Neuron (in vitro differentiated cells): ENCODE measurements around the gene HLA-F.

Experiments used
- H2AFZ ChIP-seq: one replicate; pipeline ENCODE4 v1.6.1; 2013; ENCODE audit warnings: low read depth, mild to moderate bottlenecking, inconsistent platforms, low read length, moderate library complexity
- H3K27me3 ChIP-seq: one replicate; pipeline ENCODE4 v1.6.1; 2013; ENCODE audit warnings: low read length; ENCODE audit not compliant: insufficient read depth
- H3K36me3 ChIP-seq: one replicate; pipeline ENCODE4 v1.6.1; 2013; ENCODE audit warnings: low read length; ENCODE audit not compliant: insufficient read depth
- H3K4me1 ChIP-seq: one replicate; pipeline ENCODE4 v1.6.1; 2013; ENCODE audit warnings: low read length; ENCODE audit not compliant: insufficient read depth
- H3K4me3 ChIP-seq: 2 replicates; pipeline ENCODE4 v1.5.1; 2013; ENCODE audit warnings: mild to moderate bottlenecking, low read length, moderate library complexity
- H3K9me3 ChIP-seq: one replicate; pipeline ENCODE4 v1.6.1; 2013; ENCODE audit warnings: low read length

The HLA-F gene

DNA sequence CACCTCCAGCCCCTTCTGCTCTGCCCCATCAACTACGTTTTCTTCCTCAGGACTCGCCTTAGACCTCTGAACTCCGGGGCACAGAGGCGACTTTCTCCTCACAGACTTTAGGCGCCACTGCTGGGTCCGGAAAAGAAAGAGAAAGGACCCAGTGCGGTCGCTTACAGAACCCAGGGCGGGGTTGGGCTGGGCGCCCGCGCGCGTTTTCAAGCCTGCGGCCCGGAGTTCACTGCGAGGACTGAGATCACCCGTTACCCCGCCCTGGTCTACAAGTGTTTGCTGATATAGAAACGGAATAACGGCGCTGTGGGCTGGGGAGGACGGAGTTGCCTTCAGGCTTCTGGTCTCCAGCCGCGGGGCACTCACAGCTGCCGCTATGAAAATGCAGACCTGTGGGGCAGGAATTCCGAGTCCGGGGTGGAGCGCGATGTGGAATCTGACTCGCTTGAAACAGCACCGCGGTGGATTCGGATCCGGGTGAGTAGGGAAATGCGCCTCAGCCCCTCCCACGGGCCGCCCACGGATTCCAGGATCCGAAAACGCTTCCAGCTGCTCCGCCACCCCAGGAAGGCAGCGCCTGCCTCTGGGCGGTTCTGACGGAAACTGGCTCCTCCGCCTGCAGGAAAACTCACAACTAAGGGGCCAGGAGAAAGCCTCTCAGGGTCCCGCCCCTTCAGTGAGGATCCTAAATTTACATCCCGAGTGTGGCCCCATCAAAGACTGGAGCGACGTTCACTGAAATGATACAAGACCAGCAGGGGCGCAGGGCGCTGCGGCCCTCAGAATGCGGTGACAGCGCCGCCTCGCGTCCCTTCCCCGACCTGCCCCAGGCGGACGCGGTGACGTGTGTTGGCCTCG lies 29.4 kb downstream of the HLA-F start:
- Histone ChIP-seq H3K4me3 (peak overlapping the region; percentile 39), H3K4me1 (no peaks in the 10 kb centered on the region), H3K9me3 (no peaks in the 10 kb centered on the region), H2AFZ (peak overlapping the region; percentile 94), H3K36me3 (no peaks in the 10 kb centered on the region), H3K27me3 (peaks cover 52% of the 10 kb centered on the region)

DNA sequence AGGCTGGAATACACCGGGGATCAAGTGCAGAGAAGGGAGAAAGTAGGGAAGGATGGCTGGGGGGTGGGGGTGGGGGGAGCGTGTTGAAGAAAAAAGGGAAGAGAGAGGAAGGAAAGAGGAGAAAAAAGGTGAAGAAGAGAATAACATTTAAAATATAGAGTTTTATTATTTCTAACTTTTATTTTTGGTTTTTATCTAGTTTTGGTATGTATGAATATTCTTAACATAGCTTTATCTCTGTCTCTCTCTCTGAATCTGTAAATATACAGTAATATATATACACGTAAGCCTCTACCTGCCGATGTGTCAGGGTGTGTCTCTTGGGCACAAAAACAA lies 30.0 kb downstream of the HLA-F start:
- Histone ChIP-seq H3K4me1 (no peaks in the 10 kb centered on the region), H3K4me3 (no peak overlapping the region), H3K36me3 (no peaks in the 10 kb centered on the region), H3K9me3 (no peaks in the 10 kb centered on the region), H2AFZ (peak overlapping the region; percentile 94), H3K27me3 (peaks cover 46% of the 10 kb centered on the region)

DNA sequence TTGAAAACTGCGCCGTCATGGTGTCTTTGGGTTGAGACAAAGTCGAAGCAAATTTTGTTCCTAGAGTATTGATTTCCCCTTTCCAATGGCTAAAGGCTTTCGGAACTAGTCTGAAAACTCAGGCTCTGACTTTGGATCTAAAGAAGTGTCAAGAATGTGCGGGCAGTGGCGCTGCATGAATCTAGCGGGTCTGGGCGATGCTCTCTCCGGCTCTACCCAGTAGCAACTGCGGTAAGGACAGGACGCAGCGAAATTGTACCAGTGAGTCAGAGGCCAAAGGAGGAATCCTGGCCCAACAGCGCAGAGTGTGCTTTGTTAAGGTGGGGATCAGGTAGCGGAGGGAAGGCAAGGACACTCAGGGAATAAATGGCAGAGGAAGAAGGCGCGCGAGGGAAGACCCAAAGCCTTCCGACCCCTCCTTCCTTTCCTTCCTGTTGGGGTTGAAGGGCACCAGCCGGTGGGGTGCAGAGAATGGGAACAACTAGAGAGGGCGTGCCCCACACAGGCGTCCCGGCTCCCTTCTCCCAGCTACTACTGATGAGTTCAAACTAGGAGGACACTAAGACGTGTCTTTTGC lies 32.1 kb downstream of the HLA-F start:
- H3K9me3 ChIP-seq = no peaks in the 10 kb centered on the region
- no peaks in the 10 kb centered on the region for H3K4me1 ChIP-seq
- H3K4me3 ChIP-seq = no peak overlapping the region
- H3K27me3 ChIP-seq = peaks cover 25% of the 10 kb centered on the region
- no peak overlapping the region for H2AFZ ChIP-seq
- no peaks in the 10 kb centered on the region for H3K36me3 ChIP-seq

DNA sequence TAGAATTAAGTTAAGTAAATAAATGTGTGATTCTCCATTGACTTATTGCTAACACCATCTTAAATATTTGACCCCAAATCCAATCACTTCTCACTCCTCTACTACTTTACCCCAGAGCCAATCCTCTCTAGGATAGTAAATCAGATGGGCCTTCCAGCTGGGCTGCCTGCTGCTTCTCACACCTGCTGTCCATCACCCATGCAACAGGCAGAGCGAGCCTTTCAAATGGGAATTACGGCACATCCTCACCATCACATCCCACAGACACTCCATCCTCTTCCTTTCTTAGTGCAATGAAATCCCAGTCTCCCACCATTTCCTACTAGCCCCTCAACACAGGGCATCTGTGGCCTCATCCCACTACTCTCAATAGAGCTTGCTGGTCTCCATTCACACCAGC lies 34.0 kb downstream of the HLA-F start:
- H3K9me3 ChIP-seq = no peaks in the 10 kb centered on the region
- peaks cover 7% of the 10 kb centered on the region for H3K27me3 ChIP-seq
- H3K4me3 ChIP-seq = no peak overlapping the region
- H3K36me3 ChIP-seq = no peaks in the 10 kb centered on the region
- H2AFZ ChIP-seq = no peak overlapping the region
- no peaks in the 10 kb centered on the region for H3K4me1 ChIP-seq

DNA sequence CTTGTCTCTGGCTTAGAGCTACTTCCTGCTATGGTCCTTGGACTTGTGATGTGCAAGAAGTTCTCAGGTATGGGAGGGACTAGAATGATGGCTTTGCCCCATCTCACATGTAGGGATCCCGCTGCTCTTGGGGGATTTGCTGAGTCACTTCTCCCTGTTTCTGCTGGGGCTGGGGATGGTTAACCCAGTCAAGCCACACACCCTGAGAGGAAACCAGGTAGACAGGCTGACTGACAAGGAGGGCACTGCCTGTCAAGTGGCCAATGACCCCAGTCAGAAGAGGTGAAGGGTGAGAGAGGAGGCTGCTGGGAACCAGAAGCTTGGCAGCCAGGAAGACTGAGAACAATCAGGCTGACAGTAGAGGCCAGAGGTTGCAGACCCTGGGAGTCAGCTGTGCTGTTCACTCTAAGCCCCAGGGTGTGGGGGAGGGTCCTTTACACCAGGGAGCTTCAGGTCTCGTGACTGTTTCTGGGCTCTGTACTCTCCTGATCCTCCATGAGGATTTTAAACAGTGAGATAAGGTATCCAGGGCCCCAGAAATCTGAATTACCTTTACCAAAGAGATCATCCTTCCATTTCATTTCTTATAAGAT lies 34.6 kb downstream of the HLA-F start:
- no peaks in the 10 kb centered on the region for H3K4me1 ChIP-seq
- H3K9me3 ChIP-seq = no peaks in the 10 kb centered on the region
- H3K4me3 ChIP-seq = no peak overlapping the region
- H2AFZ ChIP-seq = no peak overlapping the region
- peaks cover 4% of the 10 kb centered on the region for H3K27me3 ChIP-seq
- H3K36me3 ChIP-seq = no peaks in the 10 kb centered on the region

DNA sequence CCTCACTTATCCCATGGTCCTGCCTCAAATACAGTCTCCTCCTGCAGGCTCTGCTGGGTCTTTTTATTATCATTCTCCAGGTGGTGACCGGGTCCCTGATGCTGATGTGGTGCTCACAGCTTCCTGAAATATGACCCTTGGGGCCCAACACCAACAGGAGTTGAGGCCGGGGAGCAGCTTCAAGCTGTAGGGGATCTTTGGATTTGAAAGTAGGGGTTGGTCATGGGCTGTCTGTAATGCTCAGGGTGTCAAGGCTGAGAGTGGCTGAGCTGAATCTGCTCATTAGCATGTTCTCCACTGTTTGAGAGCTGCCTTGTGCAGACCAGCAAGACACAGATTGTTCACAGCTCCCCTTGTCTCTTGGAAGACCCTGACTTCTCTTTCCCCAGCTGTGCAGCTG lies 35.5 kb downstream of the HLA-F start:
- H3K27me3 ChIP-seq = peaks cover 2% of the 10 kb centered on the region
- no peak overlapping the region for H3K4me3 ChIP-seq
- no peaks in the 10 kb centered on the region for H3K9me3 ChIP-seq
- H3K4me1 ChIP-seq = no peaks in the 10 kb centered on the region
- H2AFZ ChIP-seq = no peak overlapping the region
- H3K36me3 ChIP-seq = no peaks in the 10 kb centered on the region

DNA sequence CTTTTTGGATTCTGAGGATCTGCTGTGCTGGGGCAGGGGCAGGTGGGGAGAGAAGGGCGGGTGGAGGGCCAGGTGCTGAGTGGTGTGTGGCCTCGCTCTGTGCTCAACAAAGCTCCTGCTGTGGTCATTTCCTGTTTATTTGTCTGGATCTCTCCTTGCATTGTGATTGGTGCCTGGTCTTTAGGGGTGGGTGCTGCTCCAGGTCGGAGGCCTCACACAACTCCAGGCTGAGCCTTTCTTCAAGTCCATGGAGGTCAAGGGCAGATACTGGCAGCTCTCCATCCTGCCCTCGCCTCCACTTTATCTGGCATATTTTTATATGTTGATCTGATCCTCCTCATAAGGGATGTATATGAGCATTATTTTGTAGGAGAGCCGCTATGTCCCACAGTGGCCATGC lies 36.2 kb downstream of the HLA-F start:
- Histone ChIP-seq H3K27me3 (peaks cover 2% of the 10 kb centered on the region), H3K36me3 (no peaks in the 10 kb centered on the region), H3K4me3 (no peak overlapping the region), H3K9me3 (no peaks in the 10 kb centered on the region), H2AFZ (no peak overlapping the region), H3K4me1 (no peaks in the 10 kb centered on the region)

DNA sequence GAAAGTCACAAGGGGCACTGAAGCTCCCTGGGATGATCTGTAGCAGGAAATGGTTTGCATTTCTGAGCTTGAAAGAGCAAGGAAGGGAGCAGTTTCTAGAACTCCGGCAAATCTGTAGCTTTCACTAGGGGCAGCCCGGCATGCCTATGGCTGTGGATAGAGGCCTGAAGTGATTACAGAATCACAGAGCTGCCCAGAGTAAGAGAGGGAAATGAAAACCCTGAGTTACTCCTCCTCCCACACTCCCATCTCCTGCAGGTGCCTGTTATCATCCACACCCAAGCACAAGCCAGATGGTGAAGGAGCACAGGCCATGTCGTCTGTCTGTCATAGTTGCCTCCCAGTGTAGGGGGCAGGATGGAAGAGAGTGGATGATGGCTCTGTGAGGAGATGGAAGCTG lies 37.1 kb downstream of the HLA-F start:
- no peaks in the 10 kb centered on the region for H3K36me3 ChIP-seq

DNA sequence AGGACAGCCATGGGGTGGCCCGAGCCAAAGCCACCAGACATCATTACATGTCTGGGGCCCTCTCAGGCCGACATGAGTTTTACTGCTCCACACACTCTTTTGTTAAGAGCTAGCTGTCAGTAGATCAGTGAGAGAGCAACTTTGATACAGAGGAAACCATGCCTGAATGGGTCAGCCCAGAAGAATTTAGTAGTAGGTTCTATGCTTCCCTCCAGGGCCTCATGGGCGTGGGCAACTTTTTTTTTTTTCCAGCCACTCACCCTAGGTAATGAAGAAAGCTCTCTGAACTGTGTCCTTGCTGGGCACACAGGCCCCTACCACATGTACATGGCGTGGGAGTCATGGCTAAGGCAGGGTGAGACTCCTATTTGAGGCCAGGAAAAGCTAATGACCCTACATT lies 38.8 kb downstream of the HLA-F start:
- H3K4me3 ChIP-seq = no peak overlapping the region
- no peaks in the 10 kb centered on the region for H3K4me1 ChIP-seq
- H3K9me3 ChIP-seq = no peaks in the 10 kb centered on the region
- no peaks in the 10 kb centered on the region for H3K36me3 ChIP-seq
- H2AFZ ChIP-seq = no peak overlapping the region
- peaks cover 2% of the 10 kb centered on the region for H3K27me3 ChIP-seq

More for the DNA sequence above, 37.1 kb downstream of the HLA-F start:
- Histone ChIP-seq H3K4me1 (no peaks in the 10 kb centered on the region), H2AFZ (no peak overlapping the region), H3K4me3 (no peak overlapping the region), H3K9me3 (no peaks in the 10 kb centered on the region), H3K27me3 (peaks cover 2% of the 10 kb centered on the region)

DNA sequence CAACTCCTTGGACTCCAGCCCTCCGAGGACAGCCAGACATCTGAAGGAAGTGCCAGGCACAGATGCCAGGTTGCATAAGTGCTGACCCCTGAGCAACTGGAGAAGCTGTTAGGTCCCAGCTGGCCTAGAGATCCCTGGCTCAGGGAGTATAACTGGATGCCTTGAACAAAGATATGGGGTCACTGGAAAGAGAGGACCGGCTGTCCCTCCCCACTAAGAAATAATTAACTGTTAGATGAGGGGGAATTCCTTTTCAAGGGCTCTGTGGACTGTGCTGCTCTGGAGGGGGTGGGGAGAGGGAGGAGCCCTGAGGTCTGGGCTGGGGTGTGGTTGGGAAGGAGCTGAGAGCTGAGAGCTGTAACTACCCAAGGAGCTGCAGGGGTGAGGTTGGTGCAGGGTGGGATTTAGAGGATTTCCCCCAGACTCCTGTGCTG lies 39.6 kb downstream of the HLA-F start:
- H3K4me3 ChIP-seq = no peak overlapping the region
- H2AFZ ChIP-seq = no peak overlapping the region
- H3K27me3 ChIP-seq = peaks cover 2% of the 10 kb centered on the region
- no peaks in the 10 kb centered on the region for H3K9me3 ChIP-seq
- no peaks in the 10 kb centered on the region for H3K4me1 ChIP-seq
- no peaks in the 10 kb centered on the region for H3K36me3 ChIP-seq

DNA sequence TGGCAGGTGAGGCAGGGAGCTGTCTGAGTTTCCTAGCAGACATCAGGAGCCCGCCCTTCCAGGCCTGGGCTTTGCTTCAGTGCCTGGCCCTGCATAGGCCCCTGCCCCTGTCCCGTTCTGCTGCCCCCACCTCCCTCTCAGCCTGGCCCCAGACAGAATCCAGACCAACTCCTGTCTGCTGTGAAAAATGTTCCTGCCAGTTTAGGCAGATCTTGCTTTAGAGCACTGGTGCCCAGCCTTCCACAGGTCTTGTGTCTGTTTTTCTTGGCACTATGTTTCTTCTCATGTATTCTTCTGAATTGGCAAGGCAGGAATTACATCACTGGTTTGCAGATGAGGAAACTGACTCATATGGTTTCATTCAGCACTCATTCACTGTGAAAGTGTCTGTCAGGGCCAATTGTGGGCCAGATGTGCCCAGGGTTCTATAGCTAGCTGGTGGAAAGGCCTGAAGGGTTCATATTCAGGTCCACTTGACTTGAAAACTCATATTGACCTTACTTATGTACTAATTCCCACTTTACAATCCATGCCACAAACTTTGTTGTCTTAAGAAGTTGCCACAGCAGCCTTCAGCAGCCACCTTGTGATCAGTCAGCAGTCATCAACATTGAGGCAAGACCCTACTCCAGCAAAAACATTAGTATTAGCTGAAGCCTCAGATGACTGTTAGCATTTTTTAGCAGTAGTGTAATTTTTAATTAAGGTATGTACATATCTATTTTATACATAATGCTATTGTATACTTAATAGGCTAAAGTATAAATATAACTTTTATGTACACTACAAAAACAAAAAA lies 40.5 kb downstream of the HLA-F start:
- H3K9me3 ChIP-seq = no peaks in the 10 kb centered on the region
- H3K4me3 ChIP-seq = no peak overlapping the region
- peaks cover 2% of the 10 kb centered on the region for H3K27me3 ChIP-seq
- H2AFZ ChIP-seq = no peak overlapping the region
- no peaks in the 10 kb centered on the region for H3K36me3 ChIP-seq
- no peaks in the 10 kb centered on the region for H3K4me1 ChIP-seq

DNA sequence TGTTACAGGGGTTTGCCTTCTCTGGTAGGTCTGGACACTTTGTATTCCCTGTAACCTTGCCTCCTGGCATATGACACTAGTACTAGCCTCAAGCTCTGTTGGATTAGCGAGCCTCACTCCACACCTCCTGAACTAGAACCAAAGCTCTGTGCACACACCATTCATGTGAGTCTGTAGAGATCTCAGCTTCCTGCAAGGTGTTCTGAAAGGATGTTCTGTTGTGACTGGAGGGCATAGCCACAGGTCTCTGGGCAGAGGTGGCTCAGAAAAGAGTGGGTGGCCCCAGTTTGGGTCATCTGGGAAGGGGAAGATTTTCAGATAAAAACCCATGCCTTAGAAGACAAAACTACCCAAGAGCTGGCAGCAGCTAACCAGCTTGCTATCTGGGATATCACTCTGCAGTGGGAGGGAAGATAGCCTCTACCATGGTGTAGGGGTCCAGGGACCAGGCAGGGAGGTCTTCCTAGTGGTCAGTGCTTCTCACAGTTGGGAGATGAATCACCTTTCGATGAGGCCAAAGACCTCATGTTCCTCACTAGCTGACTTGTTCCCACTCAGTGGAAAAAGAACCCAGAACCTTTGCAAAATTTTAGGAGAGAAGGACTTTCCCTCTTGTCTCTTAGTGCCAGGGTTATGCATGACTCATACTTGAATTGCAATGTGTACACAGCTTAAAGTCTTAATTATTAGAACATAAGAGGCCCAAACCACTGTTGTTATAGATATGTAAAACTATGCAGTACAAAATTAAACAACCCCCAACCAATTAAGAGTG lies 41.4 kb downstream of the HLA-F start:
- Histone ChIP-seq H3K9me3 (no peaks in the 10 kb centered on the region), H3K36me3 (no peaks in the 10 kb centered on the region), H3K4me3 (no peak overlapping the region), H3K27me3 (peaks cover 2% of the 10 kb centered on the region), H2AFZ (no peak overlapping the region), H3K4me1 (peaks cover 6% of the 10 kb centered on the region)
